ENCODE results near the gene NEUROD1.

DNA sequence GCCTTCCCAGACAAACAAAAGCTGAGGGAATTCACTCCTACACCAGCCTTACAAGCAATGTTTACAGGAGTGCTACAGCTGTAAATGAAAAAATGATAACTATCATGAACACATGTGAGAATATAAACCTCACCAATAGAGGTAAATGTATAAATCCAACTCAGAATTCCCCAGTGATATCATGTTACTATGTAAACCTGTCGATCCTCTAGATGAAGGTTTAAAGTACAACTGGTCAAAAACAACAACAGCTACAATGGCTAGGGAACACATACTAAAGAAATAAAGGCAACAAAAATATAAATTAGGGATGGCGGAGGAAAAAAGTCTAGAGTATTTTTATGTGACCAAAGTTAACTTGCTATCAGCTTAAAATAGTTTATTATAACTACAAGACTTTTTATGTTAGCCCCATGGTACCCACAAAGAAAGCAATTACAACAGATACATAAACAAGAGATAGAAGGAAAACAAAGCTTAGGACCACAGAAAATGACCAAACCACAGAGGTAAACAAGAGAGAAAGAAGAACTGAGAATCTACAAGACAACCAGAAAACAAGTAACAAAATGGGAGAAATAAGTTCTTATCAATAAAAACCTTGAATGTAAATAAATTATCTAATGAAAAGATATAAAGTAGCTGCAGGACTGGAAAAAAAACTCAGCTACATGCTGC lies 31.7 kb downstream of the NEUROD1 start:
- TF ChIP-seq POLR2A (IDR thresholded peaks at IDR 0.05) = no peak
- TF ChIP-seq, protein P1, sequence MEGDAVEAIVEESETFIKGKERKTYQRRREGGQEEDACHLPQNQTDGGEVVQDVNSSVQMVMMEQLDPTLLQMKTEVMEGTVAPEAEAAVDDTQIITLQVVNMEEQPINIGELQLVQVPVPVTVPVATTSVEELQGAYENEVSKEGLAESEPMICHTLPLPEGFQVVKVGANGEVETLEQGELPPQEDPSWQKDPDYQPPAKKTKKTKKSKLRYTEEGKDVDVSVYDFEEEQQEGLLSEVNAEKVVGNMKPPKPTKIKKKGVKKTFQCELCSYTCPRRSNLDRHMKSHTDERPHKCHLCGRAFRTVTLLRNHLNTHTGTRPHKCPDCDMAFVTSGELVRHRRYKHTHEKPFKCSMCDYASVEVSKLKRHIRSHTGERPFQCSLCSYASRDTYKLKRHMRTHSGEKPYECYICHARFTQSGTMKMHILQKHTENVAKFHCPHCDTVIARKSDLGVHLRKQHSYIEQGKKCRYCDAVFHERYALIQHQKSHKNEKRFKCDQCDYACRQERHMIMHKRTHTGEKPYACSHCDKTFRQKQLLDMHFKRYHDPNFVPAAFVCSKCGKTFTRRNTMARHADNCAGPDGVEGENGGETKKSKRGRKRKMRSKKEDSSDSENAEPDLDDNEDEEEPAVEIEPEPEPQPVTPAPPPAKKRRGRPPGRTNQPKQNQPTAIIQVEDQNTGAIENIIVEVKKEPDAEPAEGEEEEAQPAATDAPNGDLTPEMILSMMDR (IDR thresholded peaks at IDR 0.05) = no peak
